Osteoblast (primary cell): ENCODE results near the gene SARS1. TPM values are rescaled to one million over a fixed set of nuclear protein-coding genes. Genes with fewer than 3 reads are reported as not detected.
"Not testable (repeated sequence)": the region's sequence is repeated elsewhere in the genome, so short reads cannot be mapped to it uniquely, and the experiment has no call there.

Experiments
- DNase-seq: peaks from one replicate; pipeline ENCODE4 v3.0.0; 2011; ENCODE audit warnings: low spot score, mixed read lengths; ENCODE audit not compliant: insufficient read length; ENCODE audit errors: missing footprints
- H2AFZ ChIP-seq: 2 replicates; pipeline ENCODE4 v1.6.0; 2011; ENCODE audit warnings: mild to moderate bottlenecking, low read length
- H3K27ac ChIP-seq: 2 replicates; pipeline ENCODE4 v1.5.1; 2011; ENCODE audit warnings: mild to moderate bottlenecking, low read depth, low read length, moderate library complexity
- H3K27me3 ChIP-seq: 2 replicates; pipeline ENCODE4 v1.6.0; 2012; ENCODE audit warnings: mild to moderate bottlenecking, control low read depth, inconsistent platforms, low read length, moderate library complexity; ENCODE audit not compliant: insufficient read depth
- H3K36me3 ChIP-seq: 2 replicates; pipeline ENCODE4 v1.5.1; 2011; ENCODE audit warnings: mild to moderate bottlenecking, low read length, control low read depth, moderate library complexity; ENCODE audit not compliant: insufficient read depth
- H3K4me1 ChIP-seq: 2 replicates; pipeline ENCODE4 v1.5.1; 2011; ENCODE audit warnings: mild to moderate bottlenecking, low read length, control low read depth, moderate library complexity; ENCODE audit not compliant: insufficient read depth
- H3K4me2 ChIP-seq: 2 replicates; pipeline ENCODE4 v1.6.0; 2011; ENCODE audit warnings: mild to moderate bottlenecking, low read length; ENCODE audit not compliant: insufficient read depth
- H3K4me3 ChIP-seq: fragments of 200-600 bp; sonication (generic); 3 replicates; pipeline ENCODE4 v1.5.1; 2012; ENCODE audit warnings: mild to moderate bottlenecking, low read length, inconsistent platforms; ENCODE audit not compliant: insufficient read depth
- H3K79me2 ChIP-seq: 2 replicates; pipeline ENCODE4 v1.6.0; 2012; ENCODE audit warnings: mild to moderate bottlenecking, low read length, control low read depth, inconsistent platforms; ENCODE audit not compliant: insufficient read depth
- H3K9me3 ChIP-seq: 2 replicates; pipeline ENCODE4 v1.5.1; 2011; ENCODE audit warnings: low read depth, low read length, control low read depth
- H4K20me1 ChIP-seq: 2 replicates; pipeline ENCODE4 v1.6.0; 2012; ENCODE audit warnings: mild to moderate bottlenecking, low read length, control low read depth; ENCODE audit not compliant: insufficient read depth
- total RNA-seq: library from RNA; depleted of rRNA; stranded (reverse); fragments of >200 nt; gene quantifications from 2 replicates; pipeline ENCODE4 v1.2.3, GENCODE V29; 2012
- TF ChIP-seq, protein P1 (sequence below): IDR thresholded peaks from 2 replicates; pipeline ENCODE4 v1.5.1; 2011; ENCODE audit warnings: mild to moderate bottlenecking, low read depth, low read length, moderate library complexity; ENCODE audit errors: extremely low read depth

Gene SARS1
- total RNA-seq, 1 donor, result 392 TPM

DNA sequence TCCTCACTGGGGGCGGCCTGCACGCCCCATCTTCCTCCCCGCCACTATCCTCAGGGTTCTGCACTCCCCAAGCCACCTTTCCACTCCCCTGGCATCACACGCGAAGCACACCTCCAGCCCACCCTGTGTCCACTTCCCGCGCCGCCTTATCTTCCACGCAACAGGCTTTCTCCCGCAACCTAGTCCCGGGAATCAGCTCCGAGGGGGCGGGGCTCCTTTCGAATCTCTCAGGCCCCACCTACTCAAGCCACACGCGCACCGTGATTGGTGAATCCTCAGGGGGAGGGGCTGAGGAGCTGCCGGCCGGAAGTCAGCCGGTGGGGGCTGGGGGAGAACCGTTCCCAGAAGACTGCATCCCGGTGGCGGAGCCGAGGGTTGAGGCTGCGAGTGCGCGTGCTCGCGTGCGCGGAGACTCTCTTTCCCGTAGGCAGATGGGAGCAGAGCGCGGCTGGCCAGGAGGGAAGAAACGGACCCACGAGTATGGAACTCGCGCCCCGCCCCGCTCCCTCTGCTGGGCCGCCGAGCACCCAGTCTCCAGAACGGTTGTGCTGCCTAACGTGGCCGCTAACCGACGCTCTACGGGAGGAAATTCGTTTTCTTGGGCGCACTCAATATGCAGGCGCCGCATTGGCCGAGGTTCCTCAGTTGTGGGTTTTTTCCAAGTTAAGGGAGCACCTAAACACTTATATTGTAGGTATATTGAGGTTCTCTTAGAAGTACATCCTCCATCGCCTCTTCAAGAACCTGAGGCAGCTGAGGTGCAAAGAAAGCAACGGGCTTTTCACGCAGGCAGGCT lies 69.4 kb downstream of the SARS1 start, which contains the start of gene PSRC1:
TSS of gene PSRC1 (minus strand) at position 194 of the 796 bp plus-strand sequence.
- H3K4me1 ChIP-seq, result peaks cover 27% of the 10 kb centered on the region
- no peaks in the 10 kb centered on the region for H4K20me1 ChIP-seq
- peak within 1 kb of the TSS; percentile 89 for H3K4me2 ChIP-seq
- peak within 1 kb of the TSS; percentile 98 for H3K4me3 ChIP-seq
- peak within 1 kb of the TSS; percentile 84 for H3K27ac ChIP-seq
- DNase-seq, result peak; percentile 99
- no peaks in the 10 kb centered on the region for H3K27me3 ChIP-seq
- TF ChIP-seq, protein P1, sequence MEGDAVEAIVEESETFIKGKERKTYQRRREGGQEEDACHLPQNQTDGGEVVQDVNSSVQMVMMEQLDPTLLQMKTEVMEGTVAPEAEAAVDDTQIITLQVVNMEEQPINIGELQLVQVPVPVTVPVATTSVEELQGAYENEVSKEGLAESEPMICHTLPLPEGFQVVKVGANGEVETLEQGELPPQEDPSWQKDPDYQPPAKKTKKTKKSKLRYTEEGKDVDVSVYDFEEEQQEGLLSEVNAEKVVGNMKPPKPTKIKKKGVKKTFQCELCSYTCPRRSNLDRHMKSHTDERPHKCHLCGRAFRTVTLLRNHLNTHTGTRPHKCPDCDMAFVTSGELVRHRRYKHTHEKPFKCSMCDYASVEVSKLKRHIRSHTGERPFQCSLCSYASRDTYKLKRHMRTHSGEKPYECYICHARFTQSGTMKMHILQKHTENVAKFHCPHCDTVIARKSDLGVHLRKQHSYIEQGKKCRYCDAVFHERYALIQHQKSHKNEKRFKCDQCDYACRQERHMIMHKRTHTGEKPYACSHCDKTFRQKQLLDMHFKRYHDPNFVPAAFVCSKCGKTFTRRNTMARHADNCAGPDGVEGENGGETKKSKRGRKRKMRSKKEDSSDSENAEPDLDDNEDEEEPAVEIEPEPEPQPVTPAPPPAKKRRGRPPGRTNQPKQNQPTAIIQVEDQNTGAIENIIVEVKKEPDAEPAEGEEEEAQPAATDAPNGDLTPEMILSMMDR, result peak; percentile 50
- H3K9me3 ChIP-seq, result no peaks in the 10 kb centered on the region
- peak within 1 kb of the TSS; percentile 99 for H2AFZ ChIP-seq
- peaks cover 32% of the 10 kb centered on the region for H3K79me2 ChIP-seq
- peaks cover 11% of the 10 kb centered on the region for H3K36me3 ChIP-seq

DNA sequence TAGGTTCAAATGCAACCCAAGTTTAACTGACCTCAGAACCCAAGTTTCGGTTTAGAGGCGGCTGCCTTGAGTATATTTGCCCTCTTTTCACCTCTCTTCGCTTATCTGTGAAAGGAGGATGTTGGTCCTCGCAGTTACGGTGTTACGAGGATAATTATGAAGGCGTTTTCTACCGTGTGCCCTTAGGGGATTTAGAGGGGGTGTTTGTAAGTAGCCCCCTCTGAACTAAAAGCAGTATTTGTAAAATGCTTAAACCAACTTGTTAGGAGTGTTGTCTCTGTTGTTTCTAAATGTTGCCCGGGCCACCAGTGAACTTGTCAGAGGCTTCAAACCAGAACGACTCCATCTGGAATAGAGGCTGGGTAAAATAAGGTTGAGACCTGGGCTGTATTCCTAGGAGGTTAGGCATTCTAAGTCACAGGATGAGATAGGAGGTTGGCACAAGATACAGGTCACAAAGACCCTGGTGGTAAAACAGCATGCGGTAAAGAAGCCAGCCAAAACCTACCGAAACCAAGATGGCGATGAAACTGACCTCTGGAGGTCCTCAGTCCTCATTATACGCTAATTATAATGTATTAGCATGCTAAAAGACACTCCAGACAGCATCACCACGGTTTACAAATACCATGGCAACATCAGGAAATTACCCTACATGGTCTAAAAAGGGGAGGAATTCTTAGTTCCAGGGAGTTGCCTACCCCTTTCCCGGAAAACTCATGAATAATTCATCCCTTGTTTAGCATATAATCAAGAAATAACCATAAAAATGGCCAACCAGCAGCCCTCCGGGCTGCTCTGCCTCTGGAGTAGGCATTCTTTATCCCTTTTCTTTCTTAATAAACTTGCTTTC lies 70.3 kb downstream of the SARS1 start:
- DNase-seq, result no peak
- Histone ChIP-seq H3K27me3 (no peaks in the 10 kb centered on the region), H3K4me3 (peak overlapping the region; percentile 98), H3K27ac (peak overlapping the region; percentile 84), H4K20me1 (no peaks in the 10 kb centered on the region), H3K79me2 (peaks cover 32% of the 10 kb centered on the region), H3K4me1 (peaks cover 27% of the 10 kb centered on the region), H3K36me3 (peaks cover 4% of the 10 kb centered on the region), H2AFZ (peak overlapping the region; percentile 99), H3K4me2 (peak overlapping the region; percentile 89), H3K9me3 (no peaks in the 10 kb centered on the region)
- TF ChIP-seq, protein P1, result no peak

DNA sequence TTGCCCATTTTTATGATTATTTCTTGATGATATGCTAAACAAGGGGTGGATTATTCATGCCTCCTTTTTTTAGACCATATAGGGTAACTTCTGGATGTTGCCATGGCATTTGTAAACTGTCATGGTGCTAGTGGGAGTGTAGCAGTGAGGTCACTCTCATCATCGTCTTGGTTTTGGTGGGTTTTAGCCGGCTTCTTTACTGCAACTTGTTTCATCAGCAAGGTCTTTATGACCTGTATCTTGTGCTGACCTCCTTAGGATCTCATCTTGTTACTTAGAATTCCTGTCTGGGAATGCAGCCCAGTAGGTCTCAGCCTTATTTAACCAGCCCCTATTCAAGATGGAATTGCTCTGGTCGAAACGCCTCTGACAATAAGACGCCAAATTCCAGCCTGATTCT lies 73.0 kb downstream of the SARS1 start:
- H3K4me3 ChIP-seq, H3K9me3 ChIP-seq, H2AFZ ChIP-seq, H3K27me3 ChIP-seq, H3K27ac ChIP-seq, H4K20me1 ChIP-seq, DNase-seq, H3K36me3 ChIP-seq, H3K4me2 ChIP-seq: not testable (repeated sequence)
- Histone ChIP-seq H3K79me2 (peaks cover 12% of the 10 kb centered on the region), H3K4me1 (peaks cover 16% of the 10 kb centered on the region)

Other genes with a start within 250 kb of the SARS1 start
- 19.7 and 20.6 TPM in 2 replicates for gene WDR47, start 171.8 kb upstream of the SARS1 start, total RNA-seq
- 61.0 and 84.7 TPM in 2 replicates for gene TAF13, start 137.9 kb upstream of the SARS1 start, total RNA-seq
- gene TMEM167B, start 123.2 kb upstream of the SARS1 start, total RNA-seq, result 24.6 and 30.1 TPM in 2 replicates
- gene ELAPOR1, start 99.8 kb upstream of the SARS1 start, total RNA-seq, result 0.36 and 0.59 TPM in 2 replicates
- 1.4 and 1.5 TPM in 2 replicates for gene CELSR2, start 35.6 kb downstream of the SARS1 start, total RNA-seq
- 5.4 and 5.9 TPM in 2 replicates for gene PSRC1, start 69.2 kb downstream of the SARS1 start, total RNA-seq
- not detected in 2 replicates for gene MYBPHL, start 93.1 kb downstream of the SARS1 start, total RNA-seq
- gene SORT1, start 184.0 kb downstream of the SARS1 start, total RNA-seq, result 45.1 and 48.5 TPM in 2 replicates
- 41.5 and 45.6 TPM in 2 replicates for gene PSMA5, start 212.5 kb downstream of the SARS1 start, total RNA-seq